ENCODE results near the gene NLN.
A peak's percentile ranks its signal among the peaks of the same experiment; 100 is the strongest.
"Not testable (repeated sequence)": the region's sequence is repeated elsewhere in the genome, so short reads cannot be mapped to it uniquely, and the experiment has no call there.

Gene NLN

DNA sequence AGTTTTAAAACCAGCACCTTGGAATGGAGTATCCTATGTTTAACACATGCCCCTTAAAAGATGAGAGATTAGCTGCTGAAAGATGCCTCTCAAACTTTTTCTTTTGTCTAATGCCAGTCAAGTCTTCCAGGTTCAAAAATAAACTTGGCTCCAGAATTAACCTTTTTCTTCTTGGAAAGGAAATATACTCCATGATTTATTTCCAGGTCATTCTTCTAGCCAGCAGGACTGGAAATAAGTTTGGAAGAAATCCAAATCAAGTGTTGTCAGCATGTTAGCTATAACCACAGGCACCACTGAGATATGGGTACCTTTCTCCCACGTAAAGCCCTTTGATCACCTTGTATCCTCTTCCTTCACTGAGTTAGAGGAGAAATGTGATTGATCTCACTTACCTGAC lies 56.1 kb downstream of the NLN start:
- Histone ChIP-seq H3K27me3 (ENCODE audit: insufficient read depth, low read length, poor library complexity, severe bottlenecking) (no peaks in the 10 kb centered on the region), H4K20me1 (ENCODE audit: insufficient read depth, low read length, poor library complexity, severe bottlenecking) (no peaks in the 10 kb centered on the region), H2AFZ (ENCODE audit: low read length) (no peak overlapping the region), H3K4me2 (ENCODE audit: low read depth, low read length, poor library complexity, severe bottlenecking) (no peak overlapping the region), H3K36me3 (ENCODE audit: insufficient read depth, low read length) (peaks cover 8% of the 10 kb centered on the region; the same call in 1 of the 2 replicates), H3K9me2 (replicated peaks; ENCODE audit: low read depth, low read length) (no peaks in the 10 kb centered on the region), H3K4me3 (ENCODE audit: low read length, poor library complexity, severe bottlenecking) (no peak overlapping the region), H3K4me1 (ENCODE audit: insufficient read depth, low read length, poor library complexity, severe bottlenecking) (no peaks in the 10 kb centered on the region), H3F3A (ENCODE audit: low read depth) (no peaks in the 10 kb centered on the region), H3K9me3 (ENCODE audit: insufficient read depth, low read depth, low read length) (no peaks in the 10 kb centered on the region), H3K9ac (ENCODE audit: low read depth, low read length, poor library complexity, severe bottlenecking) (no peak overlapping the region), H3K79me2 (ENCODE audit: insufficient read depth, low read length) (no peaks in the 10 kb centered on the region)
- TF ChIP-seq EZH2phosphoT487 (IDR thresholded peaks at IDR 0.05; ENCODE audit: borderline replicate concordance), result no peak
- TF ChIP-seq, protein P1, sequence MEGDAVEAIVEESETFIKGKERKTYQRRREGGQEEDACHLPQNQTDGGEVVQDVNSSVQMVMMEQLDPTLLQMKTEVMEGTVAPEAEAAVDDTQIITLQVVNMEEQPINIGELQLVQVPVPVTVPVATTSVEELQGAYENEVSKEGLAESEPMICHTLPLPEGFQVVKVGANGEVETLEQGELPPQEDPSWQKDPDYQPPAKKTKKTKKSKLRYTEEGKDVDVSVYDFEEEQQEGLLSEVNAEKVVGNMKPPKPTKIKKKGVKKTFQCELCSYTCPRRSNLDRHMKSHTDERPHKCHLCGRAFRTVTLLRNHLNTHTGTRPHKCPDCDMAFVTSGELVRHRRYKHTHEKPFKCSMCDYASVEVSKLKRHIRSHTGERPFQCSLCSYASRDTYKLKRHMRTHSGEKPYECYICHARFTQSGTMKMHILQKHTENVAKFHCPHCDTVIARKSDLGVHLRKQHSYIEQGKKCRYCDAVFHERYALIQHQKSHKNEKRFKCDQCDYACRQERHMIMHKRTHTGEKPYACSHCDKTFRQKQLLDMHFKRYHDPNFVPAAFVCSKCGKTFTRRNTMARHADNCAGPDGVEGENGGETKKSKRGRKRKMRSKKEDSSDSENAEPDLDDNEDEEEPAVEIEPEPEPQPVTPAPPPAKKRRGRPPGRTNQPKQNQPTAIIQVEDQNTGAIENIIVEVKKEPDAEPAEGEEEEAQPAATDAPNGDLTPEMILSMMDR (conservative IDR thresholded peaks at IDR 0.05; ENCODE audit: low read length), result no peak

DNA sequence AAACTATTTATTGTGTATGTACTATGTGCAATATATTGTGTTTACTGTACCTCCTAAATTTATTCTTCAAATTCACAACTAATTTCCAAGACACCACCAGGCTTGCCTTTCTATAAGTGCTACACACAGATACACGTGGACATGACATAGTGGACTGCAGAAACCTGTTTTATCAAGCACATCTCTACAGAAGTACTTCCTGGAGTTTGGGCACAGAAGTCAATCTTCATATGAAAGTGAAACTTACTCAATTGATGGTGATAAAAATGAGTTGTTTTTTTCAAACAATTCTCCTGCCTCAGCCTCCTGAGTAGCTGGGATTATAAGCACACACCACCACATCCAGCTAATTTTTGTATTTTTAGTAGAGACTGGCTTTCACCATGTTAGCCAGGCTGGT lies 57.6 kb downstream of the NLN start:
- H3K9ac ChIP-seq (ENCODE audit: low read depth, low read length, poor library complexity, severe bottlenecking), result no peak overlapping the region
- no peak overlapping the region for H3K4me3 ChIP-seq (ENCODE audit: low read length, poor library complexity, severe bottlenecking)
- peaks cover 8% of the 10 kb centered on the region; the same call in 1 of the 2 replicates for H3K36me3 ChIP-seq (ENCODE audit: insufficient read depth, low read length)
- no peaks in the 10 kb centered on the region for H4K20me1 ChIP-seq (ENCODE audit: insufficient read depth, low read length, poor library complexity, severe bottlenecking)
- H2AFZ ChIP-seq (ENCODE audit: low read length), result peak overlapping the region; percentile 20; the same call in 1 of the 2 replicates
- no peak overlapping the region for H3K4me2 ChIP-seq (ENCODE audit: low read depth, low read length, poor library complexity, severe bottlenecking)
- H3K79me2 ChIP-seq (ENCODE audit: insufficient read depth, low read length), result no peaks in the 10 kb centered on the region
- TF ChIP-seq, protein P1 (conservative IDR thresholded peaks at IDR 0.05; ENCODE audit: low read length), result no peak
- no peak for TF ChIP-seq EZH2phosphoT487 (IDR thresholded peaks at IDR 0.05; ENCODE audit: borderline replicate concordance)
- H3K9me2 ChIP-seq (replicated peaks; ENCODE audit: low read depth, low read length), result no peaks in the 10 kb centered on the region
- no peaks in the 10 kb centered on the region for H3K27me3 ChIP-seq (ENCODE audit: insufficient read depth, low read length, poor library complexity, severe bottlenecking)
- H3F3A ChIP-seq (ENCODE audit: low read depth), result no peaks in the 10 kb centered on the region
- H3K4me1 ChIP-seq (ENCODE audit: insufficient read depth, low read length, poor library complexity, severe bottlenecking), result no peaks in the 10 kb centered on the region
- H3K9me3 ChIP-seq (ENCODE audit: insufficient read depth, low read depth, low read length), result no peaks in the 10 kb centered on the region

DNA sequence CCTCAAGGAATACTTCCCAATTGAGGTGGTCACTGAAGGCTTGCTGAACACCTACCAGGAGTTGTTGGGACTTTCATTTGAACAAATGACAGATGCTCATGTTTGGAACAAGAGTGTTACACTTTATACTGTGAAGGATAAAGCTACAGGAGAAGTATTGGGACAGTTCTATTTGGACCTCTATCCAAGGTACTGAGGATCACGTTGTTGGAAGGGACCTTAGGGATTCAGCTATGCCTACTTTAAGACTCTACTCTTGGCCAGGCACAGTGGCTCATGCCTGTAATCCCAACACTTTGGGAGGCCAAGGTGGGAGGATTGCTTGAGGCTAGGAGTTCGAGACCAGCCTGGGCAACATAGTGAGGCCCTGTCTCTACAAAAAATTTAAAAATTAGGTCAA lies 66.3 kb downstream of the NLN start:
- H3K9me3 ChIP-seq (ENCODE audit: insufficient read depth, low read depth, low read length); H3K4me3 ChIP-seq (ENCODE audit: low read length, poor library complexity, severe bottlenecking); H4K20me1 ChIP-seq (ENCODE audit: insufficient read depth, low read length, poor library complexity, severe bottlenecking); H3K79me2 ChIP-seq (ENCODE audit: insufficient read depth, low read length); H3K27me3 ChIP-seq (ENCODE audit: insufficient read depth, low read length, poor library complexity, severe bottlenecking); H3K9ac ChIP-seq (ENCODE audit: low read depth, low read length, poor library complexity, severe bottlenecking); H3K36me3 ChIP-seq (ENCODE audit: insufficient read depth, low read length); H3K4me2 ChIP-seq (ENCODE audit: low read depth, low read length, poor library complexity, severe bottlenecking); H3K4me1 ChIP-seq (ENCODE audit: insufficient read depth, low read length, poor library complexity, severe bottlenecking); H3K9me2 ChIP-seq (replicated peaks; ENCODE audit: low read depth, low read length); H3F3A ChIP-seq (ENCODE audit: low read depth); H2AFZ ChIP-seq (ENCODE audit: low read length): not testable (repeated sequence)

DNA sequence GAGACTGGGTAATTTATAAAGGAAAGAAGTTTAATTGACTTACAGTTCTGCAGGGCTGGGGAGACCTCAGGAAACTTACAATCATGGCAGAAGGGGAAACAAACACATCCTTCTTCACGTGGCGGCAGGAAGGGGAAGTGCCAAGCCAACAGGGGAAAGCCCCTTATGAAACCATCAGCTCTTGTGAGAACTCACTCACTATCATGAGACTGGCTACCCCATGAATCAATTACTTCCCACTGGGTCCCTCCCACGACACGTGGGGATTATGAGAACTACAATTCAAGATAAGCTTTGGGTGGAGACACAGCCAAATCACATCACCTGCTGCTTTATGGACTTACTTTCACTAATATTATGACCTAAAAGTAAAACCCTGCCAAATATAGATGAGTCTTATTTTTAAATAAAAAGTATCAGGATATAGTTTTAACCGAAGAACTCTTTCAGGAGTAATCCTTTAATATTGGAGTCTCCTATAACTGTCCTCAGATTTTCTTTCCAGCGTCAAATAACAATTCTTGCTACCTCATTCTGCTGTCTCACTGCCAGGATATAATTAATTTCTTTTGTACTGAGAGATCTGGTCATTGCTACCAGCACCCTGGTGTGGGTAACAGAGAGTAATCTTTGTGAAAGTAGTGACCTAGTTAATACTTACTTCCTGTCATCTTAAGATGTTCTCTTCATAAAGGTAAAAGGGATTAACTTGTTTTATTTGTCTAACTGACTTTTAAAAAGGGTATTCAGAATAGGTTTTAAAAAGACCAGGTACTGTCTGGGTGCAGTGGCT lies 68.6 kb downstream of the NLN start:
- H3K9me2 ChIP-seq (replicated peaks; ENCODE audit: low read depth, low read length), result no peaks in the 10 kb centered on the region
- no peaks in the 10 kb centered on the region for H3K79me2 ChIP-seq (ENCODE audit: insufficient read depth, low read length)
- H3K4me1 ChIP-seq (ENCODE audit: insufficient read depth, low read length, poor library complexity, severe bottlenecking), result no peaks in the 10 kb centered on the region
- no peak overlapping the region for H3K4me3 ChIP-seq (ENCODE audit: low read length, poor library complexity, severe bottlenecking)
- H3K4me2 ChIP-seq (ENCODE audit: low read depth, low read length, poor library complexity, severe bottlenecking), result no peak overlapping the region
- H4K20me1 ChIP-seq (ENCODE audit: insufficient read depth, low read length, poor library complexity, severe bottlenecking), result no peaks in the 10 kb centered on the region
- H3K9ac ChIP-seq (ENCODE audit: low read depth, low read length, poor library complexity, severe bottlenecking), result no peak overlapping the region
- no peaks in the 10 kb centered on the region for H3K27me3 ChIP-seq (ENCODE audit: insufficient read depth, low read length, poor library complexity, severe bottlenecking)
- no peak for TF ChIP-seq EZH2phosphoT487 (IDR thresholded peaks at IDR 0.05; ENCODE audit: borderline replicate concordance)
- TF ChIP-seq, protein P1 (conservative IDR thresholded peaks at IDR 0.05; ENCODE audit: low read length), result no peak
- peaks cover 7% of the 10 kb centered on the region; the same call in 1 of the 2 replicates for H3K36me3 ChIP-seq (ENCODE audit: insufficient read depth, low read length)
- no peaks in the 10 kb centered on the region for H3K9me3 ChIP-seq (ENCODE audit: insufficient read depth, low read depth, low read length)
- H2AFZ ChIP-seq (ENCODE audit: low read length), result no peak overlapping the region
- no peaks in the 10 kb centered on the region for H3F3A ChIP-seq (ENCODE audit: low read depth)
